ENCODE measurements around the gene MTOR.
A peak's percentile ranks its signal among the peaks of the same experiment; 100 is the strongest.

MTOR gene

DNA sequence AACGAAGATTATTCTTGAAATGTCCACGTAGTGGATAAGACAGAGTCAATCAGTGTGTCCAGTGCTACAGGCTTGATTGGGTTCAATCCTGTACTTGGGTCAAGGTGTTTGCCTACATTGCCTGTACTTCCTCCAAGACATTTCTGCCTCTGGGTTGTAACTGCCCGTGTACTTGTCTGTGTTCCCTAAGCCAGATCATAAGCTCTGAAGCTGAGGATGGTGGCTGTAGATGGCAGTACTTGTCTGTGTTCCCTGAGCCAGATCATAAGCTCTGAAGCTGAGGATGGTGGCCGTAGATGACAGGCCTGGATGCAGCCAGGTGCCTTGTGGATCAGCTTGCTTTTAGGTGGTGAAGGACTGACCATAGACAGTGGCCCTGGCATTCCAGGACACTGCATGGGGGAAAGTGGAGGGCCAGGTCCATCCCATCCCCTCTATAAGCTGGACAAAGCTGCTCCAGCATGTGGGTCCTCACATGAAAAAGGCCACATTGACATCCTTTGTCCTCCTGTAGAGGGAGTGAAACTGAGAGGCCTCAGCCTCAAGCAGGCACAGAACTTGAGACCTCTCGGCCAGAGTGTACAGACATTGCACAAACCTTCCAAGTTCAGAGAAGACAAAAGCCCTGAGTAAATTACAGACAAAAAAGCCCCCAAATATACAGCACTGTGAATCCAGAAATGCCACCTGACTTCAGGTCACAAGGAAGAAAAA is 200.5 kb downstream of the MTOR start:
- no peak for DNase-seq (ENCODE audit: low spot score)

DNA sequence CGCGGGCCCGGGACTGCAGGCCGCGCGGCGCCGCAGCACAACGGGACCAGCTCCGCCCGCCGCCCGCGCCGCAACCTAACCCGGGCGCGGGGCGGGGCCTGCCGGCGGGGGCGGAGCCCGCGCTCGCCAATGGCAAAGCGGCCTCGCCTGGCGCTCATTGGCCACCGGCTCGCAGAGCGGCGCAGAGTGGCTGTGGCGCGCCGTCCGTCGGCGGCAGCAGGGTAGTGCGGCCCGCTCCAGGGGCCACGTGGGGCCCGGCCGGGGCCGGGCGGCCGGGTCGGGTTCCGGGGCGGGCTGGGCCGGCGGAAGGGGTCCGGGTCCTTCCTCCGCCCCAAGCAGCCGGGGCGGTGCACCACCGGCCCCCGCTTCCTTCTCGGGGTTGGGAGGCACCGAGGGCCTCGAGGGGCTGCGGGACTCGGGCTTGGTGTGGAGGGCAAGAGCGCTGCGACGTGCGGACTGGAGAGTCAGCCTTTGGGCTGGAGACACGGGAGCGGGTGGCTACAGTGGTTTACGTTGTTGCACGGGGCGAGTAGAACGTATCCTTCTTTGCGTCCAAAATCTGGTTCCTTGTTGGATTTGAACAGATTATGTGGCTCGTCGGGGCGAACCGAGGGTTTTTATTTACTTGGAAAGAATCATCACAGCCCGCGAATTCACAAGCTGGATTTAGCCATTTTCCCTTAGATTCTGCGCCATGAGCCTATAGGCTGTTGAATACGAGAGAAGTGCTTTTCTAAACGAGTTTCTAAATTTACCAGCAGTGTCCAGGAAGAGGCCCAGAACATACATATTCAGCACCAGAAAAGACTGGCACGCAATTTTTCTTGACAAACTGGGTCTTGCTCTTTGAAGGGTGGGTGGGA is 202.2 kb downstream of the MTOR start, which contains the start of gene SRM:
Gene SRM, minus strand, starts transcription at position 51 of the 863 bp plus-strand sequence. CDS start 75 bp downstream, outside the sequence.
- peak; percentile 94 for DNase-seq (ENCODE audit: low spot score)

DNA sequence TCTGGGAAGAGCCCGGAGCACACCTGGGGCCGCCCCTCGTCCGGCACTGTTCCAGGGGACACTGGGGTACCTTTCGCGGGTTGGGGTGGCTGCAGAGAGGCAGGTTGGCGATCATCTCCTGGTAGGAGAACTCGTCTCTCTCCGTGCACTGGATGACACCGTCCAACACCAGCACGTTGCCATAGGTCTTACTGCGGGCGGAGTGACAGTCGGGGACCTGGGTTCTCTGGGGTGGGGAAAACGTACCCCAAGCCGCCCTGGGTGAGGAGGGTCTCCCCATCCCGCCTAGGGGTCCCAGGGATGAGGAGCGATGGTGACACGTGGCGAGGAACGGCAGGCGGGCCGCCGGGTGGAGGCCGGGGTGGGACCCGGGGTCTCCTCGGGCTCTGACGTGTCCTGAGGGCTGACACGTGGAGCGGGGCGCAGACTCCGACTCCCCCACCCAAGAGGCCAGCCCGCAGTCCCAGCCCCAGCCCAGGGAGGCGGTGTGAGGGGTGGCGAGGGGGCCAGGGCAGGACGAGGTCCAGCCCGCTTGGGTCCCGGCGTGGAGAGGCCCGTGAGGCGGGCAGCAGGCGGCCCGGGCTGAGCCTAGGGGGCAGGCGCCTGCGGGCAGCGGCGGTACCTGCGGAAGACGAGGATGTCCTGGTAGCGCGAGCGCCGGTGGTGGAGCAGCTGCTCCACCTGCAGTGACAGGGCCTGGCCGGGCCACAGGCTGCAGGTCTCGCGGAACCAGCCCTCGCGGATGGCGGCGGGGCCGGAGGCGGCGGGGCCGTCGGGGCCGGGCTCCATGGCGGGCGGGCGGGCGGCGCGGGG is 203.0 kb downstream of the MTOR start:
- DNase-seq (ENCODE audit: low spot score) = peak; percentile 28

DNA sequence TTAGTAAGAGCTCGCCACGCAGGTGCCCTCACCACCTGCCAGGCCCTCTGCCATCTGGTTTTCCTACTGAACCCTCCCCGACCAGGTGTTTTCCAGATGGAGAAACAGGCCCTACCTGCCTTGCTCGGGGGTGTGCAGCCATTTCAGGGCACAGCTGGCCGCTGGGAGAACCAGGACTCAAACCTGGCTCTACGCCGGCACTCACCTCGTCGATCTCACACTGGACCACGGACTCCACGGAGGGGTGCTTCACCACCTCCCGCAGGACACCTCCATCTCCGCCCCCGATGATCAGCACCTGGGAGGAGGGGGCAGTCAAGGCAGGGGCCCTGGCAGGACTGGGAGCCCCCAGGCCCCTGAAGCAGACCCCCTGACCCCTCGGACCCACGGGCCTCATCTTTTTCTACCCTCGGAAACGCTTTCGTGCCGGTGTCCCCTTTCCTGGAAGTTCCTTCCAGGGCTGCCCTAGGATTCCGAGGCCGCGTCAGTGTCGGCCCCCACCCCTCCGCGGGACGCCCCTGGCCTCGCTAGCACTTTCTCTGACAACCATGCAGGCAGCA is 203.7 kb downstream of the MTOR start:
- DNase-seq (ENCODE audit: low spot score) = no peak

DNA sequence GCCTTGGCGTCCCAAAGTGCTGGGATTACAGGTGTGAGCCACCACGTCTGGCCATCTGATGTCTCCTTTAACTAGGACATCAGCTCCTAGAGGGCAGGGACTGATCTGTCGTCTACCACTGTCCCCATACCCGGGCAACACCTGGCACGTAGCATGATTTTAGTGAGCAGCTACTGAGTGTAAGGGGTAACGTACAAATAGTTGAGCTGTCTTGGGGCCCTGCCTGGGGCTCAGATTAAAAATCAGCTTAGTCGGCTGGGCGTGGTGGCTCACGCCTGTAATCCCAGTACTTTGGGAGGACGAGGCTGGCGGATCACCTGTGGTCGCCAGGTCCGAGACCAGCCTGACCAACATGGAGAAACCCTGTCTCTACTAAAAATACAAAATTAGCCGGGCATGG is 204.3 kb downstream of the MTOR start:
- DNase-seq (ENCODE audit: low spot score) = no peak

DNA sequence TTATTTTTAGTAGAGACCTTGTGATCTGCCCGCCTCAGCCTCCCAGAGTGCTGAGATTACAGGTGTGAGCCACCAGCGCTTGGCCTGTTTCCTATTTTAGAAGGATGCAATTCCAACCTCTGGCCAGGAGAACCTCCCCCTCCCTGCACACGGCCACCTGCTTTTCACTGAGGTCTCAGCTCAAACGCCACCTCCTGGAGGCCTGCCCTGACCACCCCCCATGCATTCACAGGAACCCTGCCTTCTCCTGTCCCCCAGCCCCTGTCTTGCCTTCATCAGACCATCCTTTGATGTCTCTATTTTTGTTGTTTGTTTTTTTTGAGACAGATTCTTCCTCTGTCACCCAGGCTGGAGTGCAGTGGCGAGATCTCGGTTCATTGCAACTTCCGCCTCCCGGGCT is 204.9 kb downstream of the MTOR start:
- no peak for DNase-seq (ENCODE audit: low spot score)

All from activated CD4-positive, alpha-beta T cell treated with anti-CD3 and anti-CD28 coated beads, Interleukin-2, Interleukin-4, amounts not matched to agents 100 ng/mL and 50 ng/mL, durations not matched to agents 16 hours and 8 hours (primary cell).